ENCODE results near the gene PXMP2.
"Not testable (repeated sequence)": the region's sequence is repeated elsewhere in the genome, so short reads cannot be mapped to it uniquely, and the experiment has no call there.

PXMP2 gene

GRCh38 chr12:132660052-132660451, 27.3 kb upstream of the PXMP2 start:
- no peak for DNase-seq (ENCODE audit: low spot score)

DNA sequence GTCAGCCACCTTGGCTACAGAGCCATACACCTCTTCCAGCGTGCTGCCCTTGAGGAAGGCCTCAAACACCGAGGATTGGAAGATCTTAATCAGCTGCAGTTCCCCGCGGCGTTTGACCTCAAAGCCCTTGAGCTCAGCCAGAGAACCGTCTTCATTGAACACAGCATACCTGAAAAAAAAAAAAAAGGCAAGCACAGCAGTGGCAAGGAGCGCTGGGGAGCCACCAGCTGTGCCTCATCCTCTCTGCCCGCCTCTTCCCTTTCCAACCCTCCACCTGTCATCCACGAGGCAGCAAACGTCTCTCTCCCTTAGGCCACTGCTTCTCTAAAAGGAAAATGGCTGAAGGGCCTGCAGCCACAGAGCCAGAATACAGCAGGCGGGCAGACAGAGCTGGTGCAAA, 26.4 kb upstream of the PXMP2 start:
- no peak for DNase-seq (ENCODE audit: low spot score)

- DNase-seq (ENCODE audit: low spot score) = no peak
These were observed 25.4 kb upstream of the PXMP2 start for GRCh38 chr12:132661972-132662371.

- DNase-seq (ENCODE audit: low spot score) = no peak
These were observed 24.3 kb upstream of the PXMP2 start for GRCh38 chr12:132662901-132663755.

GRCh38 chr12:132664206-132665148, 22.9 kb upstream of the PXMP2 start:
- no peak for DNase-seq (ENCODE audit: low spot score)

DNA sequence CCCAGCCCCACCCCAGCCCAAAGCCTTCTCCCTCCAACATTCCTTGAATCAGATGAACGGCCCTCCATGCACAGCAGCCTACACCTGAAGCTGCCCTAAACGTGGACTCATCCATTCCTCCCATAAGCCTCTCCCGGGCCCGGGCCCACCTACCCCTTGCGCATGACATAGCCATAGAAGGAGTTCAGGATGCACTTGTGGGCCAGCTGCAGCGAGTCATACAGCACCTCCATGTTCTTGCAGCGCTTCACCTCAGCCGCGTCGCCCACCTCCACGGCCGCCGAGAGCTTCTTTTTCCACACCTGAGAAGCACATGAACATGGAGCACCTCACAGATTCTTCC, 22.3 kb upstream of the PXMP2 start:
- no peak for DNase-seq (ENCODE audit: low spot score)

DNA sequence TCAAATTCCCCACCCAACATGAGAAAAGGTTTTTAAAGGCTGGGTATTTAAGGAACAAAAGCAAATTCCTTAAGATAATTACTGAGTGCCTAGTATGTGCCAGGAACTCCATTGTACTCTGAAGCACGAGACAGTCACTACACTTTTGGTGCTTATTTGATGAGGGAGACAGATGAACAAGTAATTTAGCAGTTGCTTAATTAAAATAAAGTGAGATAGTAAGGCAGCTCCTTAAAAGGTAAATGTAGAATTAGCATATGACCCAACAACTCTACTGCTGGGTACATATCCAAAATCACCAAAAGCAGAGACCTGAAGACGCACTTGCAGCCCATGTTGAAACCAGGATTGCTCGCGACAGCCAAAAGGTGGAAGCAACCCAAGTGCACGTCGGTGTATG, 21.6 kb upstream of the PXMP2 start:
- no peak for DNase-seq (ENCODE audit: low spot score)

- DNase-seq (ENCODE audit: low spot score) = no peak
These were observed 18.9 kb upstream of the PXMP2 start for GRCh38 chr12:132668191-132669088.

DNA sequence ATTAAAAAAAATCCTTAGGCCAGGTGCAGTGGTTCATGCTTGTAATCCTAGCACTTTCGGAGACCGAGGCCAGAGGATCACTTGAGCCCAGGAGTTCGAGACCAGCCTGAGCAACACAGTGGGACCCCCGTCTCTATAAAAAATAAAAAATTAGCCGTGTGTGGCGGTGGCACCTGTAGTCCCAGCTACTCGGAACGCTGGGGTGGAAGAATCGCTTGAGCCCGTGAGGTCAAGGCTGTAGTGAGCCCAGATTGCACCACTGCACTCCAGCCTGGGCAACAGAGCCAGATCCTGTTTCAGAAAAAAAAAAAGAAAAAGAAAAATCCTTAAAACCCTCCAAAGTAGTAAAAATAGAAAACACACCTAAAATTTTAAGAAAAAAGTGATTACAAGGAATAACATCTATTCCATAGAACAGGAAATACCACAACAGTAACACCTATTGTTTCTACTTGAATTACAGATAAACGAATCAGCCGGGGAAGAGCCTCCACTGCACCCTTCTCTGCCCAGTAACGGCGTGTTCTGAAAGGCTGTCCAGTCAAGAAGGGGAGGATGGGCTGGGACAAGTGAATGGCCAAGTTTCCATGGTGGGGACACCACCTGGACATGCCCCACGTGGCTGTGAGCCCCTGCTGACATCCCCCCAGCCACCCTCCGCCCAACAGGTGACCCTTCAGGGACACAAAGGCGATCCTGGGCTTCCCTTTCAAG, 18.1 kb upstream of the PXMP2 start:
- no peak for DNase-seq (ENCODE audit: low spot score)

DNA sequence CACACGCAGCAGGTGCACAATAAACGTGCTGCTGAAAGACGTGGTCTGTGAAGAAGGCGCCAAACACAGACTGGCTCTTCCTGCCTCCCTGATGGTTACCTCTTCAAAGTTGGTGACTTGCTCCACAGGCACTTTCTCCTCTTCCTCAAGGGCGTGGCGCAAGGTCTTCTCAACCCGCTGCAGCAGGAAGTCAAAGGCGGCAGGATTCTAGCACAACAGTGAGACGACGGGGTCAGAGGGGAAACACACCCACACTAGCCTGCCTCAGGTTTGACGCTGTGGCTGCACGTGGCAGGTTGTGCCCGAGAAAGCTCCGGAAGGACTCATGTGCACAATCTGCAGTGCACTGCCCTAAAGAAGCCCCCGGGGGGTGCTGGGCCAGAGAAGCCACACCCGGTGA, 15.3 kb upstream of the PXMP2 start:
- no peak for DNase-seq (ENCODE audit: low spot score)

- no peak for DNase-seq (ENCODE audit: low spot score)
These were observed 14.7 kb upstream of the PXMP2 start for GRCh38 chr12:132672678-132673077.

GRCh38 chr12:132673288-132674179, 13.9 kb upstream of the PXMP2 start:
- no peak for DNase-seq (ENCODE audit: low spot score)

- DNase-seq (ENCODE audit: low spot score) = no peak
These were observed 12.8 kb upstream of the PXMP2 start for GRCh38 chr12:132674561-132674960.

DNA sequence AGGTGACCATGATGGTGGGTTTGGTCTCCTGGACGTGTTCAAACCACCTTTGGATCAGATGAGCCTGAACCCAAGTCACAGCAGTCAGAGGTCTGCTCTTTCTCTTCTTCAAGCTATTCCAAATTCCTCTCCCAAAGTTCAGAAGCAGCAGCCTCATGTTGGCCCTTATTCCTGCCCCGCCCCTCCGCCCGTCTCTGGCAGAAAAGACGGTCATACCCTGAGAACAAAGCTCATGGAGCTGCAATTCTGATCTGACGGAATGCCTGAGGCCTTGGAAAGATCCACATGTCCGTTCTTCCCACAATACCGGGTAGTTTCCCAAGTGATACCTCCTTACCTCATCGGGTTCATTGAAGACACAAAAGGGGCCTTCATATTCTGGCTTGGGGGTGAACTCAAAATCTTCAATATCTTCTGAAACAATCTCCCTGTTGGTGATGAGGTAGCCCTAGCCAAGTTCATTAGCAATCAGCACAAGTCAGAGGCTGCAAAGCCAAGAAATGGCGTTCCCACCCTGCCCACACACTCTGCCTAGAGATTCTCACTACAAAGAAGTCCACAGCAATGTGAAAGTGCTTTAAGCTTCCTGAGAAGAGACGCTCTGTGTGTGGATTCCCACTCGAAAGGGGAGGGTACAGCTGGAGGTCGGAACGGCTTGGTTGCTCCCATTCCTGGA, 11.5 kb upstream of the PXMP2 start:
- DNase-seq (ENCODE audit: low spot score) = no peak

GRCh38 chr12:132677492-132677891, 9.9 kb upstream of the PXMP2 start:
- DNase-seq (ENCODE audit: low spot score) = no peak

DNA sequence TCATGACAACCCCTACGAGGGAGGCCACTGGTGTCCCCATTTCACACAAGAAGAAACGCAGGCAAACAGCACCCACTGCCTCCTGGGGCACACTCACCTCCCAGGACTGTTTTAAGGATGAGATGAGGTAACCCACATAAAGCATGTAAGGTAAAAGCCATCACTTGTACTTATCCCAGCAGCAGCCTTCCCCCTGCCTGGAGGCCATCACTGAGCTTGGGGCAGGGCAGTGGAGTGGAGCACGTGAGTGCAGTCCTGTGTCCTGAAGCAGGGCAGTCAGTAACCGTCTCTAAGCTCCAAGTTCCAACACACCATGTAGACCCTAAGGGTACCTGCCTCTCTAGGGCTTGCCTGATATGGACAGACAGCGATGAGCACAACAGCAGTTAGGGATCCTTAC, 2.0 kb upstream of the PXMP2 start:
- DNase-seq (ENCODE audit: low spot score) = no peak

GRCh38 chr12:132686825-132687210, 569 bp upstream of the PXMP2 start:
- no peak for DNase-seq (ENCODE audit: low spot score)

- DNase-seq (ENCODE audit: low spot score) = no peak
These were observed 1.8 kb downstream of the PXMP2 start for GRCh38 chr12:132689227-132689626.

GRCh38 chr12:132690112-132690511, 2.7 kb downstream of the PXMP2 start:
- DNase-seq (ENCODE audit: low spot score) = no peak

- not testable (repeated sequence) for DNase-seq (ENCODE audit: low spot score)
These were observed 4.6 kb downstream of the PXMP2 start for GRCh38 chr12:132692030-132692429.
